H9 (cell line): ENCODE results near the gene CAV3. TPM values are rescaled to one million over a fixed set of nuclear protein-coding genes. Genes with fewer than 3 reads are reported as not detected.

Experiments
- DNase-seq: peaks from one replicate; pipeline ENCODE4 v3.0.0-alpha.2; 2017
- H2AFZ ChIP-seq: one replicate; pipeline ENCODE4 v1.6.1; 2013; ENCODE audit warnings: mild to moderate bottlenecking, low read length, control low read depth, moderate library complexity
- H2AK5ac ChIP-seq: 2 replicates; pipeline ENCODE4 v1.6.1; 2013; ENCODE audit warnings: low read length, control low read depth, mixed read lengths; ENCODE audit not compliant: insufficient read length
- H2BK120ac ChIP-seq: one replicate; pipeline ENCODE4 v1.6.1; 2013; ENCODE audit warnings: low read depth, mild to moderate bottlenecking, low read length, control low read depth, inconsistent platforms; ENCODE audit not compliant: poor library complexity, severe bottlenecking
- H2BK12ac ChIP-seq: 2 replicates; pipeline ENCODE4 v1.6.1; 2013; ENCODE audit warnings: low read length, control low read depth, mixed read lengths, low read depth; ENCODE audit not compliant: insufficient read length
- H2BK15ac ChIP-seq: 2 replicates; pipeline ENCODE4 v1.6.1; 2013; ENCODE audit warnings: low read depth, low read length, control low read depth
- H2BK20ac ChIP-seq: one replicate; pipeline ENCODE4 v1.6.1; 2013; ENCODE audit warnings: low read depth, mild to moderate bottlenecking, low read length, control low read depth, inconsistent platforms; ENCODE audit not compliant: poor library complexity, severe bottlenecking
- H2BK5ac ChIP-seq: 2 replicates; pipeline ENCODE4 v1.6.1; 2013; ENCODE audit warnings: low read length, control low read depth, mixed read lengths; ENCODE audit not compliant: insufficient read length
- H3K14ac ChIP-seq: 2 replicates; pipeline ENCODE4 v1.6.1; 2013; ENCODE audit warnings: low read length, control low read depth; ENCODE audit not compliant: insufficient read depth
- H3K18ac ChIP-seq: 2 replicates; pipeline ENCODE4 v1.6.1; 2013; ENCODE audit warnings: low read depth, mild to moderate bottlenecking, mixed read lengths, low read length, control low read depth; ENCODE audit not compliant: insufficient read length
- H3K23ac ChIP-seq: 2 replicates; pipeline ENCODE4 v1.6.1; 2013; ENCODE audit warnings: low read length, control low read depth, mixed read lengths, low read depth; ENCODE audit not compliant: insufficient read length
- H3K23me2 ChIP-seq: 2 replicates; pipeline ENCODE4 v1.6.1; 2013; ENCODE audit warnings: low read depth, mild to moderate bottlenecking, mixed read lengths, low read length, control low read depth; ENCODE audit not compliant: insufficient read length, poor library complexity, severe bottlenecking
- H3K27ac ChIP-seq: 2 replicates; pipeline ENCODE4 v1.5.1; 2013; ENCODE audit warnings: low read length, control low read depth, mixed read lengths, low read depth; ENCODE audit not compliant: insufficient read length
- H3K27me3 ChIP-seq: 2 replicates; pipeline ENCODE4 v1.6.1; 2013; ENCODE audit warnings: low read length, control low read depth, inconsistent platforms; ENCODE audit not compliant: insufficient read depth
- H3K4ac ChIP-seq: 2 replicates; pipeline ENCODE4 v1.6.1; 2013; ENCODE audit warnings: low read depth, mild to moderate bottlenecking, control low read depth, inconsistent platforms, low read length, moderate library complexity
- H3K4me1 ChIP-seq: 2 replicates; pipeline ENCODE4 v1.6.1; 2013; ENCODE audit warnings: low read length, control low read depth, inconsistent platforms; ENCODE audit not compliant: insufficient read depth
- H3K4me2 ChIP-seq: 2 replicates; pipeline ENCODE4 v1.6.1; 2013; ENCODE audit warnings: low read length, control low read depth, mixed read lengths; ENCODE audit not compliant: insufficient read length, insufficient read depth
- H3K56ac ChIP-seq: 2 replicates; pipeline ENCODE4 v1.6.1; 2013; ENCODE audit warnings: low read depth, mild to moderate bottlenecking, mixed read lengths, low read length, control low read depth; ENCODE audit not compliant: insufficient read length
- H3K79me1 ChIP-seq: 2 replicates; pipeline ENCODE4 v1.6.1; 2013; ENCODE audit warnings: low read depth, mild to moderate bottlenecking, moderate library complexity, low read length, control low read depth, inconsistent platforms; ENCODE audit not compliant: insufficient read depth, poor library complexity, severe bottlenecking
- H3K79me2 ChIP-seq: 2 replicates; pipeline ENCODE4 v1.6.1; 2013; ENCODE audit warnings: low read length, control low read depth, inconsistent platforms; ENCODE audit not compliant: insufficient read depth
- H3K9ac ChIP-seq: 2 replicates; pipeline ENCODE4 v1.6.1; 2013; ENCODE audit warnings: low read length, control low read depth, mixed read lengths; ENCODE audit not compliant: insufficient read length; ENCODE audit errors: extremely low read depth
- H3K9me3 ChIP-seq: one replicate; pipeline ENCODE4 v1.6.1; 2013; ENCODE audit warnings: low read depth, low read length, inconsistent platforms; ENCODE audit not compliant: control insufficient read depth
- H3T11ph ChIP-seq: one replicate; pipeline ENCODE4 v1.6.1; 2013; ENCODE audit warnings: mild to moderate bottlenecking, low read length, control low read depth, inconsistent platforms
- H4K20me1 ChIP-seq: one replicate; pipeline ENCODE4 v1.6.1; 2013; ENCODE audit not compliant: control insufficient read depth, insufficient read length, insufficient read depth
- H4K5ac ChIP-seq: 2 replicates; pipeline ENCODE4 v1.6.1; 2013; ENCODE audit warnings: low read depth, mild to moderate bottlenecking, mixed read lengths, low read length, control low read depth; ENCODE audit not compliant: insufficient read length
- H4K8ac ChIP-seq: replicated peaks from 2 replicates; pipeline ENCODE4 v1.6.1; 2013; ENCODE audit warnings: low read length, control low read depth, mixed read lengths, low read depth; ENCODE audit not compliant: insufficient read length
- H4K91ac ChIP-seq: 2 replicates; pipeline ENCODE4 v1.6.1; 2013; ENCODE audit warnings: low read depth, mild to moderate bottlenecking, moderate library complexity, mixed read lengths, low read length, control low read depth; ENCODE audit not compliant: insufficient read length
- H3K27ac Mint-ChIP-seq, 3 experiments: 2 replicates in 2 of 3; 3 replicates in 1 of 3; pipeline ENCODE4 v1.8.0; 2020 to 2021; ENCODE audit warnings: mixed read lengths in 3 of 3, mild to moderate bottlenecking in 1 of 3, moderate library complexity in 1 of 3
- H3K27me3 Mint-ChIP-seq: 2 replicates; pipeline ENCODE4 v1.8.0; 2021; ENCODE audit warnings: low read depth, mild to moderate bottlenecking, moderate library complexity, mixed read lengths
- H3K36me3 Mint-ChIP-seq, 3 experiments: 2 replicates in 2 of 3; 3 replicates in 1 of 3; pipeline ENCODE4 v1.8.0; 2020 to 2021; ENCODE audit warnings: low read depth in 3 of 3, mixed read lengths in 3 of 3; ENCODE audit not compliant: insufficient read depth in 1 of 3
- H3K4me1 Mint-ChIP-seq, 2 experiments: 2 replicates each; pipeline ENCODE4 v1.8.0; 2020; ENCODE audit warnings: mixed read lengths in 2 of 2
- H3K4me3 Mint-ChIP-seq, 2 experiments: 2 replicates in 1 of 2; 3 replicates in 1 of 2; pipeline ENCODE4 v1.8.0; 2020 to 2021; ENCODE audit warnings: mild to moderate bottlenecking in 2 of 2, mixed read lengths in 2 of 2, moderate library complexity in 1 of 2
- H3K9me3 Mint-ChIP-seq, 2 experiments: 2 replicates in 1 of 2; 3 replicates in 1 of 2; pipeline ENCODE4 v1.8.0; 2020; ENCODE audit warnings: mild to moderate bottlenecking in 2 of 2, mixed read lengths in 2 of 2, moderate library complexity in 1 of 2
- WGBS: extraction: QIAGEN DNeasy Blood & Tissue Kit; methylation state at CpG from one replicate; pipeline ENCODE4 v1.1.7; 2013; ENCODE audit warnings: missing lambda C conversion rate, low lambda C conversion rate, mixed read lengths; ENCODE audit not compliant: insufficient read length; ENCODE audit errors: extremely low coverage; 5-methylcytosine and 5-hydroxymethylcytosine counted together
- total RNA-seq: library from RNA; stranded (reverse); gene quantifications from 2 replicates; pipeline ENCODE4 v1.2.1, GENCODE V29; 2021
- TF ChIP-seq, protein P1 (sequence below): fragments of 200-600 bp; sonication (generic); conservative IDR thresholded peaks from 3 replicates; pipeline ENCODE4 v1.8.0; 2021; ENCODE audit warnings: antibody characterized with exemption, mild to moderate bottlenecking

The CAV3 gene
- total RNA-seq, 1 experiment from 2014 or later = not detected

DNA sequence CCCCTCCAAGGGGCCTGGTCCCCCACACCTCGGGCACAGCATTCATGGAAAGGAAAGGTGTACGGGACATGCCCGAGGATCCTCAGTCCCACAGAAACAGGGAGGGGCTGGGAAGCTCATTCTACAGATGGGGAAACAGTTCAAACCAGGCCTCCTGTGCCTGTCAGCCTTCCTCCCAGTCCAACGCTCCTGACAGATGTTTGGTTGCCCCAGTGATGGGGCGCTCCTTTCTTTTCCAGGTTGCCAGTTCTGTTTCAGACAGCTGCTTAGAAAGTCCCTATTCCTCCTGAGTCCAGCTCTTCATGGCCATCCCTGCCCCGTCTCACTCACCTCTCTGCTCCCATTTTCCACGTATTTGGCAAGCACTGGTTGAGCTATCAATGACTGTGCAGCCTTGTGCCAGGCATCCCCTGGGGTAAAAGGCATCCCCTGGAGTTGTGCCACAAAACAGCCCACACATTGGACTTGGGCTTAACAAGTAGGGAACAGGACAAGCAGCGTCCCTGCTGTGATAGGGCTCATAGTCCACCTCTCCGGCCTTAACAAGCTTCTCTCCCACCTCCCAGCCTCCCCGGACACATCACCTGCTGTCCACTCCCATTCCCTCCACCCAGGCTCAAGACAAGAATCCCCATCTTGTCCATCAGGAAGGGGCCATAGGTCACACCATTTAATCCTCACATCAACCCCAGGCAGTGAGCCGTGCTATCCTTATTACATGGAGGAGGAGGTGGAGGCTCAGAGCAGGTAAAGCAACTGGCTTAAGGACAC is 29.2 kb downstream of the CAV3 start:
- peak; percentile 14 for DNase-seq
- Histone ChIP-seq H3K27me3 (peaks cover 5% of the 10 kb centered on the region; the same call in 1 of the 2 replicates), H2BK5ac (no peak overlapping the region), H3K56ac (no peak overlapping the region), H3K4me2 (no peak overlapping the region), H3K79me2 (no peaks in the 10 kb centered on the region), H3K4ac (no peak overlapping the region), H4K5ac (no peak overlapping the region), H3K27ac (no peak overlapping the region), H3K23ac (no peak overlapping the region), H3K4me1 (no peaks in the 10 kb centered on the region), H4K8ac (no peak overlapping the region), H2BK120ac (no peak overlapping the region), H3K9ac (no peak overlapping the region), H4K20me1 (no peaks in the 10 kb centered on the region), H3K79me1 (no peaks in the 10 kb centered on the region), H2BK20ac (no peak overlapping the region), H4K91ac (no peak overlapping the region), H2AK5ac (no peak overlapping the region), H3T11ph (no peak overlapping the region), H3K23me2 (no peaks in the 10 kb centered on the region), H3K14ac (no peak overlapping the region), H2AFZ (no peak overlapping the region), H3K18ac (no peak overlapping the region), H3K9me3 (no peaks in the 10 kb centered on the region), H2BK15ac (no peak overlapping the region), H2BK12ac (no peak overlapping the region)
- TF ChIP-seq, protein P1, sequence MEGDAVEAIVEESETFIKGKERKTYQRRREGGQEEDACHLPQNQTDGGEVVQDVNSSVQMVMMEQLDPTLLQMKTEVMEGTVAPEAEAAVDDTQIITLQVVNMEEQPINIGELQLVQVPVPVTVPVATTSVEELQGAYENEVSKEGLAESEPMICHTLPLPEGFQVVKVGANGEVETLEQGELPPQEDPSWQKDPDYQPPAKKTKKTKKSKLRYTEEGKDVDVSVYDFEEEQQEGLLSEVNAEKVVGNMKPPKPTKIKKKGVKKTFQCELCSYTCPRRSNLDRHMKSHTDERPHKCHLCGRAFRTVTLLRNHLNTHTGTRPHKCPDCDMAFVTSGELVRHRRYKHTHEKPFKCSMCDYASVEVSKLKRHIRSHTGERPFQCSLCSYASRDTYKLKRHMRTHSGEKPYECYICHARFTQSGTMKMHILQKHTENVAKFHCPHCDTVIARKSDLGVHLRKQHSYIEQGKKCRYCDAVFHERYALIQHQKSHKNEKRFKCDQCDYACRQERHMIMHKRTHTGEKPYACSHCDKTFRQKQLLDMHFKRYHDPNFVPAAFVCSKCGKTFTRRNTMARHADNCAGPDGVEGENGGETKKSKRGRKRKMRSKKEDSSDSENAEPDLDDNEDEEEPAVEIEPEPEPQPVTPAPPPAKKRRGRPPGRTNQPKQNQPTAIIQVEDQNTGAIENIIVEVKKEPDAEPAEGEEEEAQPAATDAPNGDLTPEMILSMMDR = no peak
- peaks cover 3% of the 10 kb centered on the region in 2 experiments; a peak in 2 of 4 replicates for H3K4me1 Mint-ChIP-seq
- peaks cover 70% of the 10 kb centered on the region for H3K27me3 Mint-ChIP-seq
- no peaks in the 10 kb centered on the region for H3K9me3 Mint-ChIP-seq
- WGBS = no CpG with 5 or more reads among the region's 11 CpGs
- H3K4me3 Mint-ChIP-seq = no peak overlapping the region
- no peaks in the 10 kb centered on the region; a peak in 1 of 7 replicates for H3K36me3 Mint-ChIP-seq
- H3K27ac Mint-ChIP-seq = peak overlapping the region in 1 of 3 experiments; percentile 25; a peak in 1 of 7 replicates
